Jurkat, Clone E6-1 (cell line): Measurements from ENCODE around the gene FRRS1L. TPM values are rescaled to one million over a fixed set of nuclear protein-coding genes. Genes with fewer than 3 reads are reported as not detected.

ENCODE experiments used
- DNase-seq: peaks from one replicate; pipeline ENCODE4 v3.0.0-alpha.2; 2011; ENCODE audit warnings: low read depth, low spot score
- H3K4me3 ChIP-seq: 2 replicates; pipeline ENCODE4 v1.5.1; 2011; ENCODE audit warnings: mild to moderate bottlenecking, low read length, control low read depth, moderate library complexity
- polyA plus RNA-seq: library from polyadenylated mRNA; unstranded; fragments of >200 nt; gene quantifications from one replicate; pipeline ENCODE4 v1.2.1, GENCODE V29; 2012; ENCODE audit warnings: missing spikeins; ENCODE audit not compliant: insufficient read length, insufficient read depth

FRRS1L gene, protein sequence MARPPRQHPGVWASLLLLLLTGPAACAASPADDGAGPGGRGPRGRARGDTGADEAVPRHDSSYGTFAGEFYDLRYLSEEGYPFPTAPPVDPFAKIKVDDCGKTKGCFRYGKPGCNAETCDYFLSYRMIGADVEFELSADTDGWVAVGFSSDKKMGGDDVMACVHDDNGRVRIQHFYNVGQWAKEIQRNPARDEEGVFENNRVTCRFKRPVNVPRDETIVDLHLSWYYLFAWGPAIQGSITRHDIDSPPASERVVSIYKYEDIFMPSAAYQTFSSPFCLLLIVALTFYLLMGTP
- polyA plus RNA-seq = not detected

DNA sequence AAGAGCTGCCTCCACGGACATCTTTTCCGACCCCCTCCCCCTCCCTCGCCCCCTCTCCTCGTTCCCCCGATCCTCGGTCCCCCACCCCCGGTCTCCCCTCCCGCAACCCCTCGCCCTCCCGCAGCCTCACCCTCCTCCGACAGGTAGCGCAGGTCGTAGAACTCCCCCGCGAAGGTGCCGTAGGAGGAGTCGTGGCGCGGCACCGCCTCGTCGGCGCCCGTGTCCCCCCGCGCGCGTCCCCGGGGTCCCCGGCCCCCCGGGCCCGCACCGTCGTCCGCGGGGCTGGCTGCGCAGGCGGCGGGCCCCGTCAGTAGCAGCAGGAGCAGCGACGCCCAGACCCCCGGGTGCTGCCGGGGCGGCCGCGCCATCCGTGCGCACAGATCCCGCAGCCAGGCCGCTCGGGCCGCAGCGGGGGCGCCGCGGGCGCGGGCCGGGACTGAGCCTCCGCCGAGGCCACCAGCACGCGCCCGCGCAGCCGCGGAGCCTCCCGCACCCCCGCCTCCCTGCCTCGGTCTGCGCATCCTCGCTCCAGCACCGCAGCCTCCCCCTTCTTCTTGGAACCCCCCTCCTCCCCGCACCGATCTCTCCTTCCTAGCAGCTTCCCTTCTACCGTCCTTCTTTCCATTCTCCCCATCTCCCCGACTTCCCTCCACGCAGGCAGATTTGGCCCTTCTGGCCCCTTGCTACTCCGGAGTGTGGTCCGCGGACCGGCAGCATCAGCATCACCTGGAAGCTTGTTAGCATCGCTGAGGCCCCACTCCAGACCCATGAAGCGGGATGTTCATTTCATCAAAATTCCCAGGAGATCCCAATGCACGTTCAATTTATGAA, at the start of gene FRRS1L:
FRRS1L (minus strand) TSS at position 479 of the 831 bp plus-strand sequence; CDS start at position 368, 111 bp downstream.
- no peak within 1 kb of the TSS for H3K4me3 ChIP-seq
- no peak for DNase-seq

DNA sequence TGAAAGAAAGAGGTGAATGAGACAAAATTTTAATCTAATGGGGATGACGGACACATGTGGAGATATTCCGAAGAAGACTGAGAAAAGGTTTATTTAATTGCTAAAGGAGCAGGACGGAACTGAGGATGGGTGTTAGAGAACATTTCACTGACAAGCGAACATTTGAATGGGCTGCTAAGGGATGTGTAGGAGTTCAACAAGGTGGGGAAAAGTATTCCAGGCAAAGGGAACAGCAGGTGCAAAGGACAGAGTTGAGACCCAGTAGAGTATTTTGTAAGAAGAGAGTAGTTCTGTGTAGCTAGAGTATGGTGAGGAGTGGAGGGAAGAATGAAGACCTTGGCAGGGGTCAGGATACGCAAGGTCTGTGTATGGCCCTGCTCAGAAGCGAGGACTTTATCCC, 47.4 kb upstream of the FRRS1L start:
- H3K4me3 ChIP-seq = no peak overlapping the region
- no peak for DNase-seq

DNA sequence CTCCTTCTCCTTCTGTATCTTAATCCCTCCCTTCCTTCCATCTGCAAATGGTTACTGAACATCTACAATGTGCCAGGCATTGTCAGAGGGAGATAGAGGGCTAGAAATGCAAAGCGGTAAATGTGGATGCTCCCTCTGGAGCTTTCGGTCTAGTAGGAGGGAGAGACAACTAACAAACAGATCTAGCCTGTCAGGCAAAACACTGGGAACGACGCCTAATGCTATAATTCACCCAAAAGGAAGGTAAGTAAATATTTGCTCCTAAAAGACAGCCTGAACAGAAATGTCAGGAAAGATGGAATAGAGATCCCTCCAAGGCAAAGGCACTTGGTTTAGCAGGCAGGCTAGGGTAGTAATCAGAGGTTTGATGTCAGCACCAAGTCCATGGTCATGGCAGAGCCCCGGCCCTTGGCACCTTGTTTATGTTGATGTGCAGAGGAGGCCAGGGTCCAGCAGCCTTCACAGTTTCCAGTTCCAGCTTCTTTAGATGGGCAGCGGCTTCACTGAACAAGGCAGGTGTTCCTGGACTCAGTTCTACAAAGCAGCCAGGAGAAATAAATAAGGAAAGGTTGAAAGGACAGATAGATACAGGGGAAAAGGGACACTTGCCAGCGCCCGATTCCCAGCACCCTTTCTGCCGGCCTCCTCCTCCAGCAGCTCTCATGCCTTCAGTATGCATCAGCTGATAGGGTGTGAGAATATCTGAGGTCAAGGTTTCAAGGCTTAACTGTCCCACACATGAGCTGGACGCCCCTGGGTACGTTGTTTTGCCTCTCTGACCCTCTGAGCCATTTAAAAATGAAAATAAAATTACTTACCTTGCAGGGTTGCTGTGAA, 46.5 kb upstream of the FRRS1L start:
- H3K4me3 ChIP-seq = no peak overlapping the region
- DNase-seq = no peak

DNA sequence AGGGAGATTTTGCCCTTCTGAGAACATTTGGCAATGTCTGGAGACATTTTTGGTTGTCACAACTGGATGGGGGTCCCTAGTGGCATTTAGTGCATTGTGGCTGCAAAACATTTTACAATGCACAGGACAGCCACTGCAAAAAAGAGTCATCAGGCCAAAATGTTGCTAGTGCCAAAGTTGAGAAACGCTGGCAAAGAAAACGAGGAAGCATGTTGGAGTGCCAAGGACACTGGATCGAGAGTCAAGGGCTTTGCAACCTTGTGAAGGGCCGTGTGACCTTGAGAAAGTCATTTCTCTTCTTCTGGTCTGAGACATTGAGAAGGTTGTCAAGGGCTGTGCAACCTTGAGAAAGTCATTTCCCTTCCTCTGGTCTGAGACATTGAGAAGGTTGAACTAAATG, 45.7 kb upstream of the FRRS1L start:
- H3K4me3 ChIP-seq = no peak overlapping the region
- no peak for DNase-seq

DNA sequence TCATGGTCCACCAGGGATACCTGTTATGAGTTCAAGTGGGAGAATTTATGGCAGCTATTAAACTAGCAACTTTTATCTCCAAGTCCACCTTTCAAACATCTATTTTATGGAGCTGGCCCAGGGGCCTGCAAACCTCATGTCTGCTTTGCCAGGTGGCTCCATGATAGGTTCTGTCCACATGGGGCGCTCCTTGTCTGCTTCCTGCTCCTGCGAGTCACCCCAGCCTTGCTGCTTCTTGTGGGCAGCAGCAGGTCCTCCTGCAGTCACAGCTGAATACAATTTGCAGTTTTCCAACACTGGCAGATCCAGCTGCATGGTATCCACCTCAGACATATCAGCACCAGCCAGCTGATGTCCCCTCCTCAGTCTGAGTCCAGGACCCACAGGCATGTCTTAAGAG, 39.6 kb upstream of the FRRS1L start:
- H3K4me3 ChIP-seq = no peak overlapping the region
- DNase-seq = peak; percentile 34

DNA sequence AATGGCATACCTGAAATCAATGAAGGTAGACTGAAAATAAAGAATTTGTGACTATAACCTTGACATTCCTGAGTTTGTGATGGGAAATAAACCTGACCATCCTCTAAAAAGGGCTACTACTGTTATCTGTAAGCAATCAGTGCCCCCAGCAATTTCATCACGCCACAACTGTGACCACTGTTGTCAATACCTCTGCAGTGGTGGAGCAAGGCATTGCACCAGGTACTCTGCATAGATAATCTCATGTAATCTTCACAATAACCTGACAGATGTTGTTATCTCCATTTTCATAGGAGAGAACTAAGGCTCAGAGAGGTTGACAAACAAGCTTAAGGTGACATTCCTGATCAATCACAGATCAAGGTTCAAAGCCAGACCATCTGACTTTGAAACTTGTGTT, 38.5 kb upstream of the FRRS1L start:
- no peak for DNase-seq
- H3K4me3 ChIP-seq = no peak overlapping the region

DNA sequence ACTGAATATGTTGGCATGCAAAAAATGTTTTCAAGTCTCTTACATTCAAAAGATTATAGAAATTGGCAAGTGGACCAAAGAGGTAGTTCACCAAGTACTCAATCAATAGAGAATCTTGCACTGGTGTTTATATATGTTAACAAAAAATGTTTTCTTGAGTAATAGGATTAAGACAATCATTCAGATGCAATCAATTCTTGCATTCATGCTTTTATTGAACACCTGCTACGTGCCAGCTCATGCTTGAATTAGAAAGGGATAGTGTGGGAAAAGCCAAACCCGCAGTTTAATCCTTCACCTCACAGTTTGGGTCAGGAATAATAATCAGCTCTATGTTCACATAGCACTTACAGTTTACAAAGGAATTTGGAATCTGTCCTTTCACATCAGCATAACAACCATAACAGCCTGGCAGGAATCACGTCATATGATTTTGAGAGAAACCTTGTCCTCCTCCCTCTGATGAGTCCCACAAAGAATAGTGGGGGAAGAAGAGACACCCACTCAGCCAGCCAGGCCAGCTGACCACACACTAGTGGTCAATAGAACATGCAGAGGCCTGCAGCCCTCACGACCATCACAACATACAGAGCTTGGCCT, 36.8 kb upstream of the FRRS1L start:
- no peak overlapping the region for H3K4me3 ChIP-seq
- DNase-seq = no peak

DNA sequence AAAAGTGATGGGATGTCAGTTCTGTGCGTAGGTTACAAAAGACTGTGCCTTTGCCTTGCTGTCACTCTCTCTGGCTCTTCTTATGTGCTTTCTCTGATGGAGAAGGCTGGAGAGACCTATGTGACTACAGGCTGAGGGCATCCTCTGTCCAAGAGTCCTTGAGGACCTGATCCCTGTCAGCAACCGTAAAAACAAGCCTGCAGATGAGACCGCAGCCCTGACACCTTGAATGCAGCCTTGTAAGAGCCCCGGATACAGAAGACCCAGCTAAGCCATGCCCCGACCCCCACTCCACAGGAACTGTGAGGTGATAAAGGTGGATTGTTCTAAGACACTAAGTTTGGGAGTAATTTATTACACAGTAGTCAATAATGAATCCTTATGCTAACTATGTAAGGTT, 32.6 kb upstream of the FRRS1L start:
- no peak for DNase-seq
- no peak overlapping the region for H3K4me3 ChIP-seq

DNA sequence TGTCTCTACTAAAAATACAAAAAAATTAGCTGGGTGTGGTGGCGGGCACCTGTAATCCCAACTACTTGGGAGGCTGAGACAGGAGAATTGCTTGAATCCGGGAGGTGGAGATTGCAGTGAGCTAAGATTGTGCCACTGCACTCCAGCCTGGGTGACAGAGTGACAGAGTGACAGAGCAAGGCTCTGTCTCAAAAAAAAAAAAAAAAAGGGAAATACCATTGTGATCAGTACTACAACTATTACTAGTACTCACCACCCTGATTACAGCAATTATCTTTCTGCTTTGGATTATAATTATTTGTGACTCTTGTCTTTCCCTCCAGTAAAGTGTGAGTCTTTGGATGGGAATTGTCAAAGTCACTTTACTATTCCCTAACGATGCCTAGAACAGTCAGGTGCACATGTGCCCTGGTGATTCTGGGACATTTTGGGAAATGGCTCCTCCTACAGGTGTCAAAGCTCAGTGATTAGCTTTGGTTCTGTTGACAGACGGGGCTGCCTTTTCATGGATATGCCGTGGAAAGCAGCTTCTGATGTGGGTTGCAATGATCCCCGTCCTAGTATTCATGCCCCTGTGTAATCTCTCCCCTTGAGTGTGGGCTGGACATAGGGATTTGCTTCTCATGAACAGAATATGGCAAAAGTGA, 31.8 kb upstream of the FRRS1L start:
- DNase-seq = no peak
- H3K4me3 ChIP-seq = no peak overlapping the region

DNA sequence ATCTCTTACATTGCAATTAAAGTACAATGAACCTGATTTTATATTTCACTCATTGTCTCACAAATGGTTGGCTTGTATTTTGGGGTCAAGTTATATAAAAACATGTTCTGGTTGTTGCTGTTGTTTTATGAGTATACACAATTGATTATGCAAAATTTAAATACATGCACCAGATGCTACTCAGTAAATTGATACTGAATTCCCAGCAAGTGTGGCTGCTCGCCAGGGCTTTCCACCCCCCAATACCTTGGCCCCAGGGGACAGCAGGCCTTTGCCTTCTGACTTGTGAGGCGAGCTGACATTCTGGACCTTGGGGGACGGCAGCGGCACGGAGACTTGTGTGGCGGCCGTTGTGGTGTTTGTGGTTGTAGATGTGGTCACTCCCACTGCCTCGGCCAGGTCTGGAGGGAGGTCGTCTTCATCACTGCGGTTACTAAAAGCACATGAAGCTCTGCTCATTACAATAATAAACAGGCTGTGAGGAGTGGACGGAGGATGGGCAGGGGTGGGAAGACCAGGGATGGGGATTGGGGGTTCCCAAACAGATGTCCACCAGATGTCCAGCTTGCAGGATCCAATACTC, 27.0 kb upstream of the FRRS1L start:
- no peak for DNase-seq
- H3K4me3 ChIP-seq = no peak overlapping the region

DNA sequence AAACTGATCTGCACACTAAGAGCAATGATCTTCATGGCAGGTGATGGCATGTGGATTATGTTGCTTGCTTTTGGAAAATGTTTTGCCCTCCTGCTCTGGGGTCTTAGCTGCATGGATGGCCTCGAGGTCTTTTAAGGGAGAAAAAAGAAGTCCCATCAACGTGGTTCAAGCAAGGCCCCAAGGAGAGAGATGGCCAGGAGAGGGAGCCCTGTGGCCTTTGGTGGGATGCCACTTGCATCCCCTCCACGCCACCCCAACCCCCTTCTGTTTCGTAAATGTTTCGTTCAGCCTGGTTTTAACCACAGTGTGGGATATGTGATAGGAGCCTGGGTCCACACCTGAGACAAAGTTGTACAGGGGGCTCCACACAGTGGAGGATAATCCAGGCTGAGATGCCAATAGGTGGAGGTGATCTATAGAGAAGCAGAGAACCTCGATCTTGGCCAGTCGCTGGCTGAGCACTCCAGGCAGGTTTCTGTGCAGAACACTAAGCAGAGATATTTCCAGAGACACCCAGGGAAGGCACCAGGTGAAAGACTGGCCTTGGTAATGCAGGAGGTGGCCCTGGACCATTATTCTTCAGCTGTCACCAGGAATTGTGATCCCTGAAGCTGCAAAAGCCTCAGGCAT, 25.8 kb upstream of the FRRS1L start:
- H3K4me3 ChIP-seq = no peak overlapping the region
- DNase-seq = no peak

DNA sequence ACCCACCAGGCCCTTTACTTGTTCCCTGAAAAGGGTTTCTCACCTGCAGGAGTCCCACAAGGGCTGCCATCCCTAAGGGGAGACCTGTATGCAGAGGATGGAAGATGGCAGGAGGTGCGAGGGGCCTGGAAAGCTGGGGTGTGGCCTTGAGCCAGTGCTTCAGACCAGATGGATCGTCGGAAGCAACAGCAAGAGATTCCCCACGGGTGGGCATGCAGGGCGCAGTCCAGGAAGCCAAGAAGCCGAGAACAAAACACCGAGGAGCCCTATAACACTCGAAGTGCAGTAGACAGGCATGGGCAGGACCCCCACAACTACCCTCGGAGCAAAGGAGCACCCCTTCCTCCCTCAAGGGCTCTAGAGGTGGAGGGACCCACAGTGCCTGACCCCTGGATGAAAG, 24.7 kb upstream of the FRRS1L start:
- no peak overlapping the region for H3K4me3 ChIP-seq
- no peak for DNase-seq

DNA sequence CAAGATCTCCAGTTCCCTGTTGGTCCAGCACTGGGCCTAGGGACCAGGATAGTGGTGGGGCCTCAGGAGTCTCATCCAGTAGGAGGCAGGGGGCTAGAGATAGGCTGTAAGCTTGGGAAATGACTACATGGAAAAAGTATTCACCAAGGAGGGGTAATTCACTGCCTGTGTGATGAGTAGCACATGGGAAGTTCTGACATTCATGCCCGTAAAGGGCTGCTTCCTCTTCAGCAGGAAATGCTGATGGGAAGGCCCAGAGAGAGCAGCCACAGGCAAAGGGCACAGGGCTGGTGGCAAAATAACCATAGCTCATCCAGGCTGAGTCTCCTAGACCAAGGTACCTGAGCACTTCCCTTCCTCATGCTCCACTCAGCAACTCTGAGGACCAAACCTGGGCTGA, 23.1 kb upstream of the FRRS1L start:
- H3K4me3 ChIP-seq = no peak overlapping the region
- DNase-seq = no peak

DNA sequence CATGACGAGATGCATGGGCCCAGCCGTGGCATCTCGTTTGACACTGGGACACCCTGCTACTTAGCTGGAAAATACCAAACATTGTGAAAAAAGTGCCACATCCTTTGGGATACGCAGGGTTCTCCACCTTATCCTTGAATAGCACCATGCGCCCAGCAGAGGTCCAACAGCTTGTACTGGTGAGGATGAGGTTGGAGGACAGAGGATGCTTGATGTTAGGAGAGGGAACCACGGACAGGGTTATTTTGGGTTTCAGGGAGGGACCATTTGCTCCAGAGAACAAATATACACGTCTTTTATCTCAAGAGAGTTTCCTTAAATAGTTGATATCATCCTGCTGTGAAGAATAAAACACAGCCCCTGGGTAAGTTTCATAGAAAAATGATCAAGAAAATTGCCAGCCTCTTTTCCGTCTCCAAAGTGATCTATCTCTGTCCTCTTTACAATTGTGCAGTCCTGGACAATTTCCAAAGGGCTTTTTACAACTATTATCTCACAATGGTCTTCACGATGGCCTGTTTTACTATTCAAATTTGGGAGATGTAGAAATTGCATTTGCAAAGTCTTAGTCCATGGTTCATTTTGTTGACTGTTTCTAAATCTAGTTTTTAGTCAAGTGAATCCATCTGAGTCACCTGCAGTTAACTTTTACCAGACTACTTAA, 19.9 kb upstream of the FRRS1L start:
- H3K4me3 ChIP-seq = no peak overlapping the region
- DNase-seq = no peak

DNA sequence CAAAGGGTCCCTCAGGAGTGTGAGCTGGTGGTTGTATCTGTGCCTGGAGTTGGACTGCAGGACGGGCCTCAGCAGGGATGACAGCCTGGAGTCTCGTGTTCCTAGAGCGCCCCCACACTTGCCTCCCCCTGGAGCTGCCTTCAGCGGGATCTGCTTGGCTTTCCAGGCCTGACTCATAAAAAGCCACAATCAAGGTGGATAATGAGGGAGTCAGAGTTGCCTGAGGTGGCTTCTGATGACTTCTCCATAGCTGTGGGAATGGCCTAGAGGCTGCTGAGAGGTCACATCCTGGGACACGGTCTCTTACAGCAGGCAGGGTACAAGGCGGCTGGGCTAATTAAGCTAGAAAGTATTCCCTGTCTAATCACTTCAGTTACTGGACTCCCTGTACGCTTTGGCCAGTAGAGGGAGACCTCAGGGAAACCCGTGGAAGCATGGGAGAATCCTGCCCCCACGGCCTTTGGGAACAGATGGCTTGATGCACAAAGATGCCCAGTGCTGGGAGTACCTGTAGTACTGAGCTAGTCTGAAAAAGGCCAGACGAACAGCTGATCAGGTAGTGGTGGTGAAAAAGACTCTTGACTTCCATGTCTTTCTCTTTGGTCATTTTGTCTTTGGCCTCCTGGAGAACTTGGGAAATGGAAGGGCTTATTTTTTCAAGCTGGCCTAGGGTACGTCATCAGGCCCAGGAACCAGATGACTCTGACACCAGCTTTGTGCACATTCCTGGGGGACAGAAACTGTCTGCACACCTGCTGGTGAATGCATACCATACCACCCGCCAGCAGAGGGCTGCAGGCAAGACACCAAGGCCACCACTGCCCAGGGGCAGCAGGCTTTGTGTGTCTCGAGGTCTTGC, 16.1 kb upstream of the FRRS1L start:
- DNase-seq = peak; percentile 30
- H3K4me3 ChIP-seq = no peak overlapping the region

DNA sequence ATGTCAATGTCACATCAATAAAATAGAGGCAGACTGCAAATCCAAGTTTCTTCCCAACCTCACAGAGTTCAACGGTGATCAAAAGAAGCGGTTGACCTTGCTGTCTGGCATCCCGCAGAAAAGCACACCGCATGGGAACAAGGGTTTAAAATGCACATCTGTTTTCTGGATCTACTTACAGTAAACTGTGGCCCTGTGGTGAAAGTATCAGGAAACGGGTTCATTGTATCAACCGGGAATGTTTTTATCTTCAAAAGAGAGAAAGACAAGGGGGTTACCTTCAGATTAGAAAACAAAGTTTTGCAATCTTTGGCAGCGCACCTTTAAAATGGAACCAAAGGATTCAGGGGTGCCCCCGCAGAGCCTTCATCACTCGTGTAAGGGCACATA, 15.5 kb upstream of the FRRS1L start:
- DNase-seq = no peak
- no peak overlapping the region for H3K4me3 ChIP-seq

DNA sequence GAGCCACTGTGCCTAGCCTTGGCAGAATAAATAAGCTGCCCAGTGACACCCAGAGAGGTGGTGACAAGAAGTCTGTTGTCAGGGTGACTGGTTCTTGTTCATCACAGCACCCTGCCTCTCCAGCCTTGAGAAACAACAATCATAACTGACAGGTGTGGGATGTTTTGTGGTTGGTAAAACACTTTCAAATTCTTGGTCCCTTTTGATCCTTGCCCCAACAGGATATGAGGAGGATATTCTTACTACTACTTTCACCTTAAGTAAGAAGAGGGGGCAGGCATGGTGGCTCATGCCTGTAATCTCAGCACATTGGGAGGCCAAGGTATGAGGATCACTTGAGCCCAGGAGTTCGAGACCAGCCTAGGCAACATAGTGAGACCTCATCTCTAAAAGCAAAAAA, 14.2 kb upstream of the FRRS1L start:
- peak; percentile 91 for DNase-seq
- H3K4me3 ChIP-seq = no peak overlapping the region
